GM23248 (cell line): ENCODE measurements around the gene C1orf105. TPM values are rescaled to one million over a fixed set of nuclear protein-coding genes. Genes with fewer than 3 reads are reported as not detected.

ENCODE experiments used
- DNase-seq: peaks from one replicate; pipeline ENCODE4 v3.0.0-alpha.2; 2015
- H2AFZ ChIP-seq: fragments of 200-600 bp; sonication (generic); 2 replicates; pipeline ENCODE4 v1.6.1; 2016; ENCODE audit warnings: antibody characterized with exemption
- H3F3A ChIP-seq: fragments of 200-600 bp; sonication (generic); 2 replicates; pipeline ENCODE4 v1.6.1; 2016; ENCODE audit warnings: mild to moderate bottlenecking, antibody characterized with exemption, mixed run types; ENCODE audit not compliant: insufficient read depth
- H3K27ac ChIP-seq: fragments of 200-600 bp; sonication (generic); 2 replicates; pipeline ENCODE4 v1.5.1; 2016; ENCODE audit warnings: mild to moderate bottlenecking
- H3K27me3 ChIP-seq: fragments of 200-600 bp; sonication (generic); replicated peaks from 2 replicates; pipeline ENCODE4 v1.6.1; 2016; ENCODE audit warnings: mild to moderate bottlenecking; ENCODE audit not compliant: insufficient read depth
- H3K36me3 ChIP-seq: fragments of 200-600 bp; sonication (generic); 2 replicates; pipeline ENCODE4 v1.6.1; 2016; ENCODE audit warnings: low read depth, mild to moderate bottlenecking
- H3K4me1 ChIP-seq: fragments of 200-600 bp; sonication (generic); 2 replicates; pipeline ENCODE4 v1.6.1; 2016; ENCODE audit warnings: mild to moderate bottlenecking; ENCODE audit not compliant: insufficient read depth
- H3K4me2 ChIP-seq: fragments of 200-600 bp; sonication (generic); one replicate; pipeline ENCODE4 v1.6.1; 2016; ENCODE audit warnings: mild to moderate bottlenecking; ENCODE audit not compliant: unreplicated experiment
- H3K4me3 ChIP-seq: fragments of 200-600 bp; sonication (generic); 2 replicates; pipeline ENCODE4 v1.5.1; 2016; ENCODE audit warnings: mild to moderate bottlenecking
- H3K79me2 ChIP-seq: fragments of 200-600 bp; sonication (generic); 2 replicates; pipeline ENCODE4 v1.6.1; 2016; ENCODE audit warnings: mild to moderate bottlenecking; ENCODE audit not compliant: insufficient read depth
- H3K9ac ChIP-seq: fragments of 200-600 bp; sonication (generic); 2 replicates; pipeline ENCODE4 v1.6.1; 2016; ENCODE audit warnings: mild to moderate bottlenecking
- H3K9me2 ChIP-seq: fragments of 200-600 bp; sonication (generic); 2 replicates; pipeline ENCODE4 v1.6.1; 2016; ENCODE audit warnings: mixed run types, mild to moderate bottlenecking, moderate library complexity; ENCODE audit not compliant: insufficient read depth
- H3K9me3 ChIP-seq: fragments of 200-600 bp; sonication (generic); one replicate; pipeline ENCODE4 v1.6.1; 2017; ENCODE audit warnings: low read depth
- H4K20me1 ChIP-seq: fragments of 200-600 bp; sonication (generic); 2 replicates; pipeline ENCODE4 v1.6.0; 2016; ENCODE audit not compliant: insufficient read depth
- EZH2 ChIP-seq: fragments of 200-600 bp; sonication (generic); IDR thresholded peaks from 2 replicates; pipeline ENCODE4 v1.6.1; 2018; ENCODE audit warnings: antibody characterized with exemption, mild to moderate bottlenecking; ENCODE audit not compliant: insufficient read depth, poor library complexity, severe bottlenecking
- EZH2phosphoT487 ChIP-seq: fragments of 200-600 bp; sonication (generic); IDR thresholded peaks from 2 replicates; pipeline ENCODE4 v1.6.1; 2018; ENCODE audit warnings: antibody characterized with exemption, moderate library complexity, mild to moderate bottlenecking, low read depth; ENCODE audit not compliant: insufficient read depth
- WGBS, 2 experiments: methylation state at CpG; one replicate each; pipeline ENCODE4 v1.1.6; 2015 to 2017; ENCODE audit warnings: low lambda C conversion rate in 2 of 2, low coverage in 1 of 2; ENCODE audit errors: missing lambda C conversion rate in 2 of 2; 5-methylcytosine and 5-hydroxymethylcytosine counted together
- in situ Hi-C: fragments of 300-500 bp; cut with MboI; formaldehyde crosslinking; loops from 2 replicates; pipeline ENCODE4 v1.15.0; 2020
- polyA plus RNA-seq: library from polyadenylated mRNA; unstranded; fragments of >200 nt; fragmentation: Nextera tagmentation; extraction: Ambion mirVana; gene quantifications from 2 replicates; pipeline ENCODE4 v1.2.1, GENCODE V29; 2016
- total RNA-seq: library from RNA; depleted of rRNA; stranded (reverse); fragments of >200 nt; shearing (Covaris generic); gene quantifications from 2 replicates; pipeline ENCODE4 v1.2.3, GENCODE V29; 2014

Gene C1orf105
- total and polyA plus RNA-seq, 2 experiments from 2014 or later: not detected

GRCh38 chr1:172442843-172443565 lies 22.5 kb downstream of the C1orf105 start:
- TF ChIP-seq EZH2phosphoT487 (no peak), EZH2 (no peak)
- Histone ChIP-seq H3K9me2 (no peaks in the 10 kb centered on the region), H3K4me1 (peaks cover 7% of the 10 kb centered on the region; the same call in 1 of the 2 replicates), H3K36me3 (no peaks in the 10 kb centered on the region), H3K27me3 (no peaks in the 10 kb centered on the region), H3K27ac (no peak overlapping the region), H3K4me3 (peak overlapping the region; percentile 95), H3K4me2 (peak overlapping the region; percentile 84), H3K9me3 (no peaks in the 10 kb centered on the region), H3F3A (no peaks in the 10 kb centered on the region; the same call in 1 of the 2 replicates), H2AFZ (peak overlapping the region; percentile 97), H3K9ac (peak overlapping the region; percentile 97), H3K79me2 (peaks cover 62% of the 10 kb centered on the region), H4K20me1 (no peaks in the 10 kb centered on the region)
- DNase-seq: peak; percentile 8
- in situ Hi-C loops: no loop called here
- 64 to 68% methylated on average over 3 of the region's 3 CpGs for WGBS, 2 experiments

GRCh38 chr1:172443666-172444453 lies 23.4 kb downstream of the C1orf105 start, which contains the start of gene PIGC:
PIGC (minus strand) TSS chr1:172444069; CDS start chr1:172442622, 1,447 bp downstream.
- TF ChIP-seq EZH2phosphoT487 (no peak), EZH2 (no peak)
- 8% methylated on average over 41 to 43 of the region's 43 CpGs for WGBS, 2 experiments
- peak; percentile 96 for DNase-seq
- H3K27ac ChIP-seq: 0 out of 2 replicates have a peak within 1 kb of the TSS, but pooled peaks have one; percentile 14
- no peaks in the 10 kb centered on the region for H3F3A ChIP-seq
- peak within 1 kb of the TSS; percentile 84 for H3K4me2 ChIP-seq
- H3K9me2 ChIP-seq: no peaks in the 10 kb centered on the region
- no peaks in the 10 kb centered on the region for H3K27me3 ChIP-seq
- peaks cover 7% of the 10 kb centered on the region; the same call in 1 of the 2 replicates for H3K4me1 ChIP-seq
- H3K79me2 ChIP-seq: peaks cover 54% of the 10 kb centered on the region
- in situ Hi-C loops: no loop called here
- H3K9ac ChIP-seq: peak within 1 kb of the TSS; percentile 97
- H3K36me3 ChIP-seq: no peaks in the 10 kb centered on the region
- H3K4me3 ChIP-seq: peak within 1 kb of the TSS; percentile 95
- H3K9me3 ChIP-seq: no peaks in the 10 kb centered on the region
- peak within 1 kb of the TSS; percentile 97 for H2AFZ ChIP-seq
- no peaks in the 10 kb centered on the region for H4K20me1 ChIP-seq

GRCh38 chr1:172446547-172446946 lies 26.1 kb downstream of the C1orf105 start:
- no peak overlapping the region for H3K27ac ChIP-seq
- TF ChIP-seq EZH2phosphoT487 (no peak), EZH2 (no peak)
- H3F3A ChIP-seq: 0 out of 2 replicates have a peak, but pooled peaks cover 3% of the 10 kb centered on the region
- H4K20me1 ChIP-seq: no peaks in the 10 kb centered on the region
- peaks cover 19% of the 10 kb centered on the region for H3K4me1 ChIP-seq
- DNase-seq: no peak
- H3K4me3 ChIP-seq: no peak overlapping the region
- no peak overlapping the region for H2AFZ ChIP-seq
- no peaks in the 10 kb centered on the region for H3K36me3 ChIP-seq
- peaks cover 27% of the 10 kb centered on the region for H3K79me2 ChIP-seq
- no peak overlapping the region for H3K4me2 ChIP-seq
- H3K9me2 ChIP-seq: no peaks in the 10 kb centered on the region
- no peaks in the 10 kb centered on the region for H3K27me3 ChIP-seq
- no peak overlapping the region for H3K9ac ChIP-seq
- in situ Hi-C loops: no loop called here
- WGBS, 2 experiments: 63 to 75% methylated on average over 3 of the region's 3 CpGs
- no peaks in the 10 kb centered on the region for H3K9me3 ChIP-seq

- Histone ChIP-seq H3K4me3 (no peak overlapping the region), H3K9ac (no peak overlapping the region), H3K27ac (no peak overlapping the region), H4K20me1 (no peaks in the 10 kb centered on the region), H2AFZ (no peak overlapping the region), H3K36me3 (no peaks in the 10 kb centered on the region), H3K9me2 (no peaks in the 10 kb centered on the region), H3K4me2 (no peak overlapping the region), H3F3A (0 out of 2 replicates have a peak, but pooled peaks cover 6% of the 10 kb centered on the region), H3K4me1 (peaks cover 20% of the 10 kb centered on the region), H3K27me3 (no peaks in the 10 kb centered on the region), H3K79me2 (peaks cover 16% of the 10 kb centered on the region), H3K9me3 (no peaks in the 10 kb centered on the region)
- DNase-seq: no peak
- TF ChIP-seq EZH2: no peak
- TF ChIP-seq EZH2phosphoT487: no peak
- 90 to 93% methylated on average over 2 of the region's 2 CpGs for WGBS, 2 experiments
- in situ Hi-C loops: no loop called here
Observed at GRCh38 chr1:172447641-172448040, 27.2 kb downstream of the C1orf105 start.
